AG04450 (cell line): Measurements from ENCODE around the gene GALC. TPM values are rescaled to one million over a fixed set of nuclear protein-coding genes. Genes with fewer than 3 reads are reported as not detected.

Experiments used
- CTCF ChIA-PET: fragments of 300-600, 350-600 bp; formaldehyde crosslinking; extraction: SDS; loops from one replicate; lab custom pipeline; 2022; ENCODE audit warnings: antibody characterized with exemption, inconsistent platforms; lab: Charles Lee
- POLR2A ChIA-PET: fragments of 350-600 bp; formaldehyde crosslinking; extraction: SDS; loops from one replicate; lab custom pipeline; 2021; ENCODE audit warnings: antibody characterized with exemption, inconsistent platforms; lab: Yijun Ruan, JAX
- DNase-seq: peaks from one replicate; pipeline ENCODE4 v3.0.0-alpha.2; 2011; ENCODE audit warnings: low read depth, low spot score
- H3K27ac ChIP-seq: one replicate; pipeline ENCODE4 v1.5.1; 2012; ENCODE audit warnings: low read depth, low read length, control low read depth
- H3K27me3 ChIP-seq: one replicate; pipeline ENCODE4 v1.6.0; 2012; ENCODE audit warnings: low read length; ENCODE audit not compliant: control insufficient read depth, insufficient read depth
- H3K4me3 ChIP-seq: 2 replicates; pipeline ENCODE4 v1.5.1; 2011; ENCODE audit warnings: mild to moderate bottlenecking, low read depth, low read length, control low read depth
- H3K9me3 ChIP-seq: 2 replicates; pipeline ENCODE4 v1.5.1; 2012; ENCODE audit warnings: low read length; ENCODE audit not compliant: control insufficient read depth, insufficient read depth
- CTCF ChIP-seq: IDR thresholded peaks from 2 replicates; pipeline ENCODE4 v1.5.1; 2011; ENCODE audit warnings: low read depth, low read length, control low read depth, inconsistent platforms
- polyA plus RNA-seq: library from polyadenylated mRNA; depleted of rRNA; stranded (reverse); fragments of >200 nt; gene quantifications from 2 replicates; pipeline ENCODE4 v1.2.3, GENCODE V29; 2011

The GALC gene
- polyA plus RNA-seq, 1 experiment = 18.2 TPM

GRCh38 chr14:88036422-88036821 lies 43.4 kb upstream of the GALC start:
- H3K4me3 ChIP-seq = no peak overlapping the region
- H3K27ac ChIP-seq = no peak overlapping the region
- CTCF ChIA-PET = no interaction called here
- H3K9me3 ChIP-seq = no peaks in the 10 kb centered on the region
- POLR2A ChIA-PET = no interaction called here
- no peaks in the 10 kb centered on the region for H3K27me3 ChIP-seq
- TF ChIP-seq CTCF = no peak
- no peak for DNase-seq

GRCh38 chr14:88034076-88034475 lies 41.1 kb upstream of the GALC start:
- no peak for DNase-seq
- TF ChIP-seq CTCF = no peak
- no peak overlapping the region for H3K27ac ChIP-seq
- POLR2A ChIA-PET = no interaction called here
- H3K27me3 ChIP-seq = no peaks in the 10 kb centered on the region
- no peaks in the 10 kb centered on the region for H3K9me3 ChIP-seq
- CTCF ChIA-PET = no interaction called here
- no peak overlapping the region for H3K4me3 ChIP-seq

- Histone ChIP-seq H3K27ac (no peak overlapping the region), H3K27me3 (no peaks in the 10 kb centered on the region), H3K4me3 (no peak overlapping the region), H3K9me3 (no peaks in the 10 kb centered on the region)
- ChIA-PET CTCF (no interaction called here), POLR2A (no interaction called here)
- DNase-seq = no peak
- no peak for TF ChIP-seq CTCF
These were observed 39.4 kb upstream of the GALC start for GRCh38 chr14:88032373-88032772.

GRCh38 chr14:88030892-88031291 lies 37.9 kb upstream of the GALC start:
- TF ChIP-seq CTCF = no peak
- Histone ChIP-seq H3K27ac (no peak overlapping the region), H3K27me3 (no peaks in the 10 kb centered on the region), H3K9me3 (no peaks in the 10 kb centered on the region), H3K4me3 (no peak overlapping the region)
- ChIA-PET CTCF (interaction anchor here (0.9 kb wide), 1 partner anchor 17 kb away, joined by 3 read pairs; no protein-coding TSS in a partner anchor), POLR2A (no interaction called here)
- DNase-seq = no peak

- TF ChIP-seq CTCF = no peak
- Histone ChIP-seq H3K27ac (no peak overlapping the region), H3K9me3 (no peaks in the 10 kb centered on the region), H3K4me3 (no peak overlapping the region), H3K27me3 (no peaks in the 10 kb centered on the region)
- no peak for DNase-seq
- POLR2A ChIA-PET = no interaction called here
- CTCF ChIA-PET = interaction anchor here (0.9 kb wide), 1 partner anchor 16 kb away, joined by 3 read pairs; no protein-coding TSS in a partner anchor
These were observed 37.1 kb upstream of the GALC start for GRCh38 chr14:88030079-88030478.
